GM23248 (cell line): ENCODE data around the gene CDKN2B.

Experiments
- EZH2 ChIP-seq: fragments of 200-600 bp; sonication (generic); IDR thresholded peaks from 2 replicates; pipeline ENCODE4 v1.6.1; 2018; ENCODE audit warnings: antibody characterized with exemption, mild to moderate bottlenecking; ENCODE audit not compliant: insufficient read depth, poor library complexity, severe bottlenecking
- EZH2phosphoT487 ChIP-seq: fragments of 200-600 bp; sonication (generic); IDR thresholded peaks from 2 replicates; pipeline ENCODE4 v1.6.1; 2018; ENCODE audit warnings: antibody characterized with exemption, moderate library complexity, mild to moderate bottlenecking, low read depth; ENCODE audit not compliant: insufficient read depth

DNA sequence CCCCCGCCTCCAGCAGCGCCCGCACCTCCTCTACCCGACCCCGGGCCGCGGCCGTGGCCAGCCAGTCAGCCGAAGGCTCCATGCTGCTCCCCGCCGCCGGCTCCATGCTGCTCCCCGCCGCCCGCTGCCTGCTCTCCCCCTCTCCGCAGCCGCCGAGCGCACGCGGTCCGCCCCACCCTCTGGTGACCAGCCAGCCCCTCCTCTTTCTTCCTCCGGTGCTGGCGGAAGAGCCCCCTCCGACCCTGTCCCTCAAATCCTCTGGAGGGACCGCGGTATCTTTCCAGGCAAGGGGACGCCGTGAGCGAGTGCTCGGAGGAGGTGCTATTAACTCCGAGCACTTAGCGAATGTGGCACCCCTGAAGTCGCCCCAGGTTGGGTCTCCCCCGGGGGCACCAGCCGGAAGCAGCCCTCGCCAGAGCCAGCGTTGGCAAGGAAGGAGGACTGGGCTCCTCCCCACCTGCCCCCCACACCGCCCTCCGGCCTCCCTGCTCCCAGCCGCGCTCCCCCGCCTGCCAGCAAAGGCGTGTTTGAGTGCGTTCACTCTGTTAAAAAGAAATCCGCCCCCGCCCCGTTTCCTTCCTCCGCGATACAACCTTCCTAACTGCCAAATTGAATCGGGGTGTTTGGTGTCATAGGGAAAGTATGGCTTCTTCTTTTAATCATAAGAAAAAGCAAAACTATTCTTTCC, 34.2 kb downstream of the CDKN2B start:
- TF ChIP-seq EZH2 (peak; percentile 54), EZH2phosphoT487 (no peak; the same call in 1 of the 2 replicates)
